Kidney epithelial cell (primary cell): ENCODE measurements around the gene ADRB2. TPM values are rescaled to one million over a fixed set of nuclear protein-coding genes. Genes with fewer than 3 reads are reported as not detected.
"Not testable (repeated sequence)": the region's sequence is repeated elsewhere in the genome, so short reads cannot be mapped to it uniquely, and the experiment has no call there.

Source experiments
- DNase-seq: peaks from one replicate; pipeline ENCODE4 v3.0.0-alpha.2; 2010; ENCODE audit warnings: low read depth
- H3K27me3 ChIP-seq: 2 replicates; pipeline ENCODE4 v1.6.0; 2011; ENCODE audit warnings: low read length; ENCODE audit not compliant: control insufficient read depth, insufficient read depth
- H3K36me3 ChIP-seq: 2 replicates; pipeline ENCODE4 v1.5.1; 2011; ENCODE audit warnings: low read length; ENCODE audit not compliant: control insufficient read depth, insufficient read depth
- H3K4me3 ChIP-seq: 2 replicates; pipeline ENCODE4 v1.5.1; 2011; ENCODE audit warnings: low read depth, mild to moderate bottlenecking, control low read depth, low read length
- CTCF ChIP-seq: IDR thresholded peaks from 2 replicates; pipeline ENCODE4 v1.5.1; 2011; ENCODE audit warnings: mild to moderate bottlenecking, moderate library complexity, low read length, control low read depth, inconsistent platforms; ENCODE audit not compliant: insufficient read depth, poor library complexity, severe bottlenecking
- total RNA-seq: library from RNA; depleted of rRNA; stranded (reverse); fragments of >200 nt; gene quantifications from 2 replicates; pipeline ENCODE4 v1.2.3, GENCODE V29; 2015

The ADRB2 gene
- total RNA-seq, 1 donor from 2014 or later, result 1.2 TPM

GRCh38 chr5:148801682-148802276, 24.6 kb upstream of the ADRB2 start:
- H3K36me3 ChIP-seq, result no peaks in the 10 kb centered on the region
- TF ChIP-seq CTCF, result no peak
- H3K27me3 ChIP-seq, result no peaks in the 10 kb centered on the region

GRCh38 chr5:148803451-148803850, 23.0 kb upstream of the ADRB2 start:
- DNase-seq, H3K4me3 ChIP-seq, H3K36me3 ChIP-seq, H3K27me3 ChIP-seq: not testable (repeated sequence)

More at GRCh38 chr5:148801682-148802276, 24.6 kb upstream of the ADRB2 start:
- H3K4me3 ChIP-seq, result no peak overlapping the region
- no peak for DNase-seq

- no peaks in the 10 kb centered on the region for H3K36me3 ChIP-seq
- H3K27me3 ChIP-seq, result no peaks in the 10 kb centered on the region
- no peak overlapping the region for H3K4me3 ChIP-seq
- DNase-seq, result no peak
- TF ChIP-seq CTCF, result no peak
Measured at GRCh38 chr5:148804393-148804792, 22.0 kb upstream of the ADRB2 start.

- no peak for DNase-seq
- no peaks in the 10 kb centered on the region for H3K27me3 ChIP-seq
- no peak for TF ChIP-seq CTCF
- H3K4me3 ChIP-seq, result no peak overlapping the region
- no peaks in the 10 kb centered on the region for H3K36me3 ChIP-seq
Measured at GRCh38 chr5:148805326-148806290, 20.8 kb upstream of the ADRB2 start.

- TF ChIP-seq CTCF, result no peak
- no peak for DNase-seq
- no peak overlapping the region for H3K4me3 ChIP-seq
- H3K36me3 ChIP-seq, result no peaks in the 10 kb centered on the region
- no peaks in the 10 kb centered on the region for H3K27me3 ChIP-seq
Measured at GRCh38 chr5:148806520-148806931, 19.9 kb upstream of the ADRB2 start.

DNA sequence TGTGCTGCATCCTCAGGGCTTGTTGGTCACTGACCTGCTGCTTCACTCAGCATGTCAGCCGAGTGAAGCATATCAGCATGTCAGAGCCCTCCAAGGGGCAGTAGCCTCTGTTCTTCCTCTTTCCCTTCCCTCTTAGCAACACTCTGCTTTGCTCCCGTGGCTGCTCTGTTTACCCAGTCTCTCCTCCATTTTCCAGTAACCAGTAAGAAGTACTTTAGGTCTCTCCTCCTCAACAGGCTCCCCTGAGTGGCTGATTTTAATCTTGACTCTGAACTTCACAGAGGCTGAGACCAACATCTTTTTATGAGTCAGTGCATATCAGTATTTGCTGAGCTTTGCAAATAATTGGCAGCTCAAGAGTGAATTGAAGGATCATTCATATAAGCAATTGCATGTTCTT, 18.6 kb upstream of the ADRB2 start:
- TF ChIP-seq CTCF, result no peak
- no peak overlapping the region for H3K4me3 ChIP-seq
- H3K36me3 ChIP-seq, result no peaks in the 10 kb centered on the region
- DNase-seq, result no peak
- H3K27me3 ChIP-seq, result no peaks in the 10 kb centered on the region
